GM23338 (cell line): ENCODE measurements around the gene RANBP1.

Source experiments
- CREB1 ChIP-seq: fragments of 250-450 bp; sonication (Bioruptor Pico); IDR thresholded peaks from 2 replicates; pipeline ENCODE4 v1.5.0; 2020; ENCODE audit warnings: low read depth, mild to moderate bottlenecking, moderate library complexity
- EZH2 ChIP-seq: fragments of 200-600 bp; sonication (generic); IDR thresholded peaks from one replicate; pipeline ENCODE4 v1.8.0; 2017; ENCODE audit warnings: antibody characterized with exemption, mild to moderate bottlenecking, low read depth; ENCODE audit not compliant: unreplicated experiment
- EZH2phosphoT487 ChIP-seq: fragments of 200-600 bp; sonication (generic); IDR thresholded peaks from one replicate; pipeline ENCODE4 v1.8.1; 2018; ENCODE audit warnings: antibody characterized with exemption; ENCODE audit not compliant: unreplicated experiment
- JUNB ChIP-seq: IDR thresholded peaks from one replicate; pipeline ENCODE4 v1.6.1; 2016; ENCODE audit warnings: antibody characterized with exemption; ENCODE audit not compliant: unreplicated experiment
- POLR2AphosphoS5 ChIP-seq: IDR thresholded peaks from 2 replicates; pipeline ENCODE4 v1.6.1; 2016; ENCODE audit warnings: antibody characterized with exemption, low read depth
- STAT1 ChIP-seq: IDR thresholded peaks from one replicate; pipeline ENCODE4 v1.6.1; 2016; ENCODE audit warnings: antibody characterized with exemption; ENCODE audit not compliant: unreplicated experiment
- ZNF114 ChIP-seq: fragments of 250-450 bp; sonication (Bioruptor Pico); IDR thresholded peaks from 2 replicates; pipeline ENCODE4 v1.5.0; 2020; ENCODE audit warnings: mild to moderate bottlenecking, moderate library complexity
- TF ChIP-seq, protein P1 (sequence below), 2 experiments: fragments of 200-600 bp in 1 of 2; sonication (generic) in 1 of 2; conservative IDR thresholded peaks; 2 replicates each; pipeline versions ENCODE4 v1.5.1 to v1.6.1; 2016 to 2017; ENCODE audit warnings: antibody characterized with exemption in 2 of 2, low read depth in 2 of 2, mild to moderate bottlenecking in 2 of 2, moderate library complexity in 1 of 2
- TF ChIP-seq, protein P2 (sequence below): IDR thresholded peaks from one replicate; pipeline ENCODE4 v1.6.1; 2018; ENCODE audit warnings: antibody characterized with exemption; ENCODE audit not compliant: unreplicated experiment
- TF ChIP-seq, protein P3 (sequence below): IDR thresholded peaks from 2 replicates; pipeline ENCODE4 v1.6.1; 2016; ENCODE audit warnings: antibody characterized with exemption
- TF ChIP-seq, protein P4 (sequence below): fragments of 250-450 bp; sonication (Bioruptor Pico); IDR thresholded peaks from 2 replicates; pipeline ENCODE4 v1.5.0; 2020; ENCODE audit warnings: mild to moderate bottlenecking, moderate library complexity

DNA sequence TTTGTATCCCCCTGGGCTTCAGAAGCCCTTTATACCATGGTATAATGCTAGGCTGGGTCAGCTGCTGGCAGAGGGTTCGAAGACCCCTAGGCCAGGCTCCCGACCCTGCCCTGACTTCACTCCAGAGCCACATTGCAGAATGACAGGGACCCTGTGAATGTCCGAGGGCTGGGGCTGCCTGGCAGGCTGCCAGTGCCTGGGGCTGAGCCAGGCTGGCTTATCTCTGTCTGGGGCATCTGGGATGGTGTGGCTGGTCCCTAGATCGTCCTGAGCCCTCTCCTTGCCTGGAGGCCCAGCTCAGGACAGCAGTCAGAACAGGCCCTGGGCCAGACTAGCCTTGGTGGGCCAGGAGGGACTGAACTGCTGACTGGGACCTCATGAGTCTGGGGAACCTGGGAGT, 19.4 kb downstream of the RANBP1 start:
- TF ChIP-seq, protein P1, sequence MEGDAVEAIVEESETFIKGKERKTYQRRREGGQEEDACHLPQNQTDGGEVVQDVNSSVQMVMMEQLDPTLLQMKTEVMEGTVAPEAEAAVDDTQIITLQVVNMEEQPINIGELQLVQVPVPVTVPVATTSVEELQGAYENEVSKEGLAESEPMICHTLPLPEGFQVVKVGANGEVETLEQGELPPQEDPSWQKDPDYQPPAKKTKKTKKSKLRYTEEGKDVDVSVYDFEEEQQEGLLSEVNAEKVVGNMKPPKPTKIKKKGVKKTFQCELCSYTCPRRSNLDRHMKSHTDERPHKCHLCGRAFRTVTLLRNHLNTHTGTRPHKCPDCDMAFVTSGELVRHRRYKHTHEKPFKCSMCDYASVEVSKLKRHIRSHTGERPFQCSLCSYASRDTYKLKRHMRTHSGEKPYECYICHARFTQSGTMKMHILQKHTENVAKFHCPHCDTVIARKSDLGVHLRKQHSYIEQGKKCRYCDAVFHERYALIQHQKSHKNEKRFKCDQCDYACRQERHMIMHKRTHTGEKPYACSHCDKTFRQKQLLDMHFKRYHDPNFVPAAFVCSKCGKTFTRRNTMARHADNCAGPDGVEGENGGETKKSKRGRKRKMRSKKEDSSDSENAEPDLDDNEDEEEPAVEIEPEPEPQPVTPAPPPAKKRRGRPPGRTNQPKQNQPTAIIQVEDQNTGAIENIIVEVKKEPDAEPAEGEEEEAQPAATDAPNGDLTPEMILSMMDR (conservative IDR thresholded peaks at IDR 0.05; ENCODE audit: low read depth in 2 of 2): no peak
- TF ChIP-seq, protein P2, sequence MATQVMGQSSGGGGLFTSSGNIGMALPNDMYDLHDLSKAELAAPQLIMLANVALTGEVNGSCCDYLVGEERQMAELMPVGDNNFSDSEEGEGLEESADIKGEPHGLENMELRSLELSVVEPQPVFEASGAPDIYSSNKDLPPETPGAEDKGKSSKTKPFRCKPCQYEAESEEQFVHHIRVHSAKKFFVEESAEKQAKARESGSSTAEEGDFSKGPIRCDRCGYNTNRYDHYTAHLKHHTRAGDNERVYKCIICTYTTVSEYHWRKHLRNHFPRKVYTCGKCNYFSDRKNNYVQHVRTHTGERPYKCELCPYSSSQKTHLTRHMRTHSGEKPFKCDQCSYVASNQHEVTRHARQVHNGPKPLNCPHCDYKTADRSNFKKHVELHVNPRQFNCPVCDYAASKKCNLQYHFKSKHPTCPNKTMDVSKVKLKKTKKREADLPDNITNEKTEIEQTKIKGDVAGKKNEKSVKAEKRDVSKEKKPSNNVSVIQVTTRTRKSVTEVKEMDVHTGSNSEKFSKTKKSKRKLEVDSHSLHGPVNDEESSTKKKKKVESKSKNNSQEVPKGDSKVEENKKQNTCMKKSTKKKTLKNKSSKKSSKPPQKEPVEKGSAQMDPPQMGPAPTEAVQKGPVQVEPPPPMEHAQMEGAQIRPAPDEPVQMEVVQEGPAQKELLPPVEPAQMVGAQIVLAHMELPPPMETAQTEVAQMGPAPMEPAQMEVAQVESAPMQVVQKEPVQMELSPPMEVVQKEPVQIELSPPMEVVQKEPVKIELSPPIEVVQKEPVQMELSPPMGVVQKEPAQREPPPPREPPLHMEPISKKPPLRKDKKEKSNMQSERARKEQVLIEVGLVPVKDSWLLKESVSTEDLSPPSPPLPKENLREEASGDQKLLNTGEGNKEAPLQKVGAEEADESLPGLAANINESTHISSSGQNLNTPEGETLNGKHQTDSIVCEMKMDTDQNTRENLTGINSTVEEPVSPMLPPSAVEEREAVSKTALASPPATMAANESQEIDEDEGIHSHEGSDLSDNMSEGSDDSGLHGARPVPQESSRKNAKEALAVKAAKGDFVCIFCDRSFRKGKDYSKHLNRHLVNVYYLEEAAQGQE: no peak
- TF ChIP-seq POLR2AphosphoS5: no peak
- no peak for TF ChIP-seq EZH2
- no peak for TF ChIP-seq EZH2phosphoT487
- TF ChIP-seq, protein P3, sequence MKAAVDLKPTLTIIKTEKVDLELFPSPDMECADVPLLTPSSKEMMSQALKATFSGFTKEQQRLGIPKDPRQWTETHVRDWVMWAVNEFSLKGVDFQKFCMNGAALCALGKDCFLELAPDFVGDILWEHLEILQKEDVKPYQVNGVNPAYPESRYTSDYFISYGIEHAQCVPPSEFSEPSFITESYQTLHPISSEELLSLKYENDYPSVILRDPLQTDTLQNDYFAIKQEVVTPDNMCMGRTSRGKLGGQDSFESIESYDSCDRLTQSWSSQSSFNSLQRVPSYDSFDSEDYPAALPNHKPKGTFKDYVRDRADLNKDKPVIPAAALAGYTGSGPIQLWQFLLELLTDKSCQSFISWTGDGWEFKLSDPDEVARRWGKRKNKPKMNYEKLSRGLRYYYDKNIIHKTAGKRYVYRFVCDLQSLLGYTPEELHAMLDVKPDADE: no peak
- no peak for TF ChIP-seq CREB1 (CRISPR knock-in tag)
- TF ChIP-seq, protein P4, sequence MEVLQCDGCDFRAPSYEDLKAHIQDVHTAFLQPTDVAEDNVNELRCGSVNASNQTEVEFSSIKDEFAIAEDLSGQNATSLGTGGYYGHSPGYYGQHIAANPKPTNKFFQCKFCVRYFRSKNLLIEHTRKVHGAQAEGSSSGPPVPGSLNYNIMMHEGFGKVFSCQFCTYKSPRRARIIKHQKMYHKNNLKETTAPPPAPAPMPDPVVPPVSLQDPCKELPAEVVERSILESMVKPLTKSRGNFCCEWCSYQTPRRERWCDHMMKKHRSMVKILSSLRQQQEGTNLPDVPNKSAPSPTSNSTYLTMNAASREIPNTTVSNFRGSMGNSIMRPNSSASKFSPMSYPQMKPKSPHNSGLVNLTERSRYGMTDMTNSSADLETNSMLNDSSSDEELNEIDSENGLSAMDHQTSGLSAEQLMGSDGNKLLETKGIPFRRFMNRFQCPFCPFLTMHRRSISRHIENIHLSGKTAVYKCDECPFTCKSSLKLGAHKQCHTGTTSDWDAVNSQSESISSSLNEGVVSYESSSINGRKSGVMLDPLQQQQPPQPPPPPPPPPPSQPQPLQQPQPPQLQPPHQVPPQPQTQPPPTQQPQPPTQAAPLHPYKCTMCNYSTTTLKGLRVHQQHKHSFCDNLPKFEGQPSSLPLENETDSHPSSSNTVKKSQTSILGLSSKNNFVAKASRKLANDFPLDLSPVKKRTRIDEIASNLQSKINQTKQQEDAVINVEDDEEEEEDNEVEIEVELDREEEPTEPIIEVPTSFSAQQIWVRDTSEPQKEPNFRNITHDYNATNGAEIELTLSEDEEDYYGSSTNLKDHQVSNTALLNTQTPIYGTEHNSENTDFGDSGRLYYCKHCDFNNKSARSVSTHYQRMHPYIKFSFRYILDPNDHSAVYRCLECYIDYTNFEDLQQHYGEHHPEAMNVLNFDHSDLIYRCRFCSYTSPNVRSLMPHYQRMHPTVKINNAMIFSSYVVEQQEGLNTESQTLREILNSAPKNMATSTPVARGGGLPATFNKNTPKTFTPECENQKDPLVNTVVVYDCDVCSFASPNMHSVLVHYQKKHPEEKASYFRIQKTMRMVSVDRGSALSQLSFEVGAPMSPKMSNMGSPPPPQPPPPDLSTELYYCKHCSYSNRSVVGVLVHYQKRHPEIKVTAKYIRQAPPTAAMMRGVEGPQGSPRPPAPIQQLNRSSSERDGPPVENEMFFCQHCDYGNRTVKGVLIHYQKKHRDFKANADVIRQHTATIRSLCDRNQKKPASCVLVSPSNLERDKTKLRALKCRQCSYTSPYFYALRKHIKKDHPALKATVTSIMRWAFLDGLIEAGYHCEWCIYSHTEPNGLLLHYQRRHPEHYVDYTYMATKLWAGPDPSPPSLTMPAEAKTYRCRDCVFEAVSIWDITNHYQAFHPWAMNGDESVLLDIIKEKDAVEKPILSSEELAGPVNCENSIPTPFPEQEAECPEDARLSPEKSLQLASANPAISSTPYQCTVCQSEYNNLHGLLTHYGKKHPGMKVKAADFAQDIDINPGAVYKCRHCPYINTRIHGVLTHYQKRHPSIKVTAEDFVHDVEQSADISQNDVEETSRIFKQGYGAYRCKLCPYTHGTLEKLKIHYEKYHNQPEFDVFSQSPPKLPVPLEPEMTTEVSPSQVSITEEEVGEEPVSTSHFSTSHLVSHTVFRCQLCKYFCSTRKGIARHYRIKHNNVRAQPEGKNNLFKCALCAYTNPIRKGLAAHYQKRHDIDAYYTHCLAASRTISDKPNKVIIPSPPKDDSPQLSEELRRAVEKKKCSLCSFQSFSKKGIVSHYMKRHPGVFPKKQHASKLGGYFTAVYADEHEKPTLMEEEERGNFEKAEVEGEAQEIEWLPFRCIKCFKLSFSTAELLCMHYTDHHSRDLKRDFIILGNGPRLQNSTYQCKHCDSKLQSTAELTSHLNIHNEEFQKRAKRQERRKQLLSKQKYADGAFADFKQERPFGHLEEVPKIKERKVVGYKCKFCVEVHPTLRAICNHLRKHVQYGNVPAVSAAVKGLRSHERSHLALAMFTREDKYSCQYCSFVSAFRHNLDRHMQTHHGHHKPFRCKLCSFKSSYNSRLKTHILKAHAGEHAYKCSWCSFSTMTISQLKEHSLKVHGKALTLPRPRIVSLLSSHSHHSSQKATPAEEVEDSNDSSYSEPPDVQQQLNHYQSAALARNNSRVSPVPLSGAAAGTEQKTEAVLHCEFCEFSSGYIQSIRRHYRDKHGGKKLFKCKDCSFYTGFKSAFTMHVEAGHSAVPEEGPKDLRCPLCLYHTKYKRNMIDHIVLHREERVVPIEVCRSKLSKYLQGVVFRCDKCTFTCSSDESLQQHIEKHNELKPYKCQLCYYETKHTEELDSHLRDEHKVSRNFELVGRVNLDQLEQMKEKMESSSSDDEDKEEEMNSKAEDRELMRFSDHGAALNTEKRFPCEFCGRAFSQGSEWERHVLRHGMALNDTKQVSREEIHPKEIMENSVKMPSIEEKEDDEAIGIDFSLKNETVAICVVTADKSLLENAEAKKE (CRISPR knock-in tag): no peak
- no peak for TF ChIP-seq JUNB
- no peak for TF ChIP-seq ZNF114 (CRISPR knock-in tag)
- TF ChIP-seq STAT1: no peak
